GM12865 (cell line): ENCODE measurements around the gene GALNT10.

ENCODE experiments used
- DNase-seq: peaks from one replicate; pipeline ENCODE4 v3.0.0; 2010; ENCODE audit warnings: low read depth
- H3K4me3 ChIP-seq: 2 replicates; pipeline ENCODE4 v1.5.1; 2011; ENCODE audit warnings: mild to moderate bottlenecking, low read depth, low read length, control low read depth
- CTCF ChIP-seq: IDR thresholded peaks from 2 replicates; pipeline ENCODE4 v1.5.1; 2011; ENCODE audit warnings: low read length, control low read depth, low read depth, inconsistent platforms; ENCODE audit not compliant: insufficient read depth; ENCODE audit errors: missing control alignments

GALNT10 gene

GRCh38 chr5:154470137-154470536 lies 279.6 kb downstream of the GALNT10 start:
- no peak for DNase-seq
- TF ChIP-seq CTCF: no peak
- no peak overlapping the region for H3K4me3 ChIP-seq
